Measurements from ENCODE around the gene MRPL52.

DNA sequence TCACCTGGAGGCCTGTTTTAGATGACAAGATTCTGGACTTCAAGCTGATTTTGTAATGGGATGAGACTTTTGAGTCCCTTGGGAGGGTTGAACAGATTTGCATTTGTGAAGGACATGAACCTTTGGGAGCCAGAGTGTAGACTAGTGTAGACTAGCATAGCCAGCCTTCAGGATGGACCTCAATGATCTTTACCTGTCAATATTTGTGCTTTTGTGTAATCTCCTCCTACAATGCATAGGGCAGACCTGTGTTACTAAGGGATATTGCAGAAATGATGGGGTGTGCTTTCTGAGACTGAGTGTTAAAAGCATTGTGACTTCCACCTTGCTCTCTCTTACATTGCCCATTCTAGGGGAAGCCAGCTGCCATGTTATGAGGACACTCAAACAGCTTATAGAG lies 32.0 kb downstream of the MRPL52 start:
- TF ChIP-seq, protein P1, sequence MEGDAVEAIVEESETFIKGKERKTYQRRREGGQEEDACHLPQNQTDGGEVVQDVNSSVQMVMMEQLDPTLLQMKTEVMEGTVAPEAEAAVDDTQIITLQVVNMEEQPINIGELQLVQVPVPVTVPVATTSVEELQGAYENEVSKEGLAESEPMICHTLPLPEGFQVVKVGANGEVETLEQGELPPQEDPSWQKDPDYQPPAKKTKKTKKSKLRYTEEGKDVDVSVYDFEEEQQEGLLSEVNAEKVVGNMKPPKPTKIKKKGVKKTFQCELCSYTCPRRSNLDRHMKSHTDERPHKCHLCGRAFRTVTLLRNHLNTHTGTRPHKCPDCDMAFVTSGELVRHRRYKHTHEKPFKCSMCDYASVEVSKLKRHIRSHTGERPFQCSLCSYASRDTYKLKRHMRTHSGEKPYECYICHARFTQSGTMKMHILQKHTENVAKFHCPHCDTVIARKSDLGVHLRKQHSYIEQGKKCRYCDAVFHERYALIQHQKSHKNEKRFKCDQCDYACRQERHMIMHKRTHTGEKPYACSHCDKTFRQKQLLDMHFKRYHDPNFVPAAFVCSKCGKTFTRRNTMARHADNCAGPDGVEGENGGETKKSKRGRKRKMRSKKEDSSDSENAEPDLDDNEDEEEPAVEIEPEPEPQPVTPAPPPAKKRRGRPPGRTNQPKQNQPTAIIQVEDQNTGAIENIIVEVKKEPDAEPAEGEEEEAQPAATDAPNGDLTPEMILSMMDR (IDR thresholded peaks at IDR 0.05; ENCODE audit: low read depth, low read length), result no peak
- no peak for TF ChIP-seq POLR2A (IDR thresholded peaks at IDR 0.05; ENCODE audit: extremely low read depth, insufficient read length)
